HG02642 (cell line): Measurements from ENCODE around the gene CERS6.

ENCODE experiments used
- ATAC-seq: cut with Tn5 transposase; IDR thresholded peaks from one replicate; pipeline ENCODE4 v1.9.1; 2021; ENCODE audit warnings: mild to moderate bottlenecking; ENCODE audit not compliant: unreplicated experiment, poor library complexity

The CERS6 gene

DNA sequence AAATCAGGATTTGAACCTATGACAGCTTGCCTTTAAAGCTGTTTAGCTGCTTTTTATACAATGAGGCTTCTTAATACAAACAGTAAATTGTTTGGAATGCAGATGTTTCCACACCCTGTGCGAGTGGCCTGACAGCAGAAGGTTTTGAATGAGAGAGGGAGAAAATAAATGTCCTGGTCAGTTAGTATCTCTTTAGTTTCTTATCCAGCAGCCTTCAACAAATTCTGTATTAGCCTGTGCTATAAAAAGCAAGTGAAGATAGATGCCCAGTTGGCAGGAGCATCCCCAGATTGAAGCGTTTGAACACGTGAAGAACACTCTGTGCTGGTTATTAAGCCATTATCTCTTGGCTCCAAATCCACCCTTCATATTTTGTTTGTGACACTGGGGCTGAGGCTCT, 70.6 kb downstream of the CERS6 start:
- no peak for ATAC-seq

DNA sequence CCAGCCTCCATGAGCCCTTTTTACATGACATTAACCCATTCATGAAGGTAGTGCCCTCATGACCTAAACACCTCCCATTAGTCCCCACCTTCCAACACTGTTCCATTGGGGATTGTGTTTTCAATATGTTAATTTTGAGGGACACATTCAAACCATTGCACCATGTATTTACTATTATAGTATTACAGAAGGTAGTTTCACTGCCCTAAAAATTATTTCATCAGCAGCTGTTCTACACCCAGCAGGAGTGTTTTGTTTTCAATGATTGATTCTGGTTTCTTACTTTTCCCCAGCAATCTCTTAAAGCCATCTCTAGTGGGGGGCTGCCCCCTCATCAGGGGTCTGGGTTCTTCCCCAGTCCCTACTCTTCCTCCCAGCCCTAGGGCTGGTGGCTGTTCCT, 71.9 kb downstream of the CERS6 start:
- ATAC-seq, result no peak

GRCh38 chr2:168528469-168528868, 72.4 kb downstream of the CERS6 start:
- ATAC-seq, result no peak

- ATAC-seq, result no peak
These were observed 73.2 kb downstream of the CERS6 start for GRCh38 chr2:168529054-168529833.

GRCh38 chr2:168529900-168530561, 74.0 kb downstream of the CERS6 start:
- no peak for ATAC-seq

DNA sequence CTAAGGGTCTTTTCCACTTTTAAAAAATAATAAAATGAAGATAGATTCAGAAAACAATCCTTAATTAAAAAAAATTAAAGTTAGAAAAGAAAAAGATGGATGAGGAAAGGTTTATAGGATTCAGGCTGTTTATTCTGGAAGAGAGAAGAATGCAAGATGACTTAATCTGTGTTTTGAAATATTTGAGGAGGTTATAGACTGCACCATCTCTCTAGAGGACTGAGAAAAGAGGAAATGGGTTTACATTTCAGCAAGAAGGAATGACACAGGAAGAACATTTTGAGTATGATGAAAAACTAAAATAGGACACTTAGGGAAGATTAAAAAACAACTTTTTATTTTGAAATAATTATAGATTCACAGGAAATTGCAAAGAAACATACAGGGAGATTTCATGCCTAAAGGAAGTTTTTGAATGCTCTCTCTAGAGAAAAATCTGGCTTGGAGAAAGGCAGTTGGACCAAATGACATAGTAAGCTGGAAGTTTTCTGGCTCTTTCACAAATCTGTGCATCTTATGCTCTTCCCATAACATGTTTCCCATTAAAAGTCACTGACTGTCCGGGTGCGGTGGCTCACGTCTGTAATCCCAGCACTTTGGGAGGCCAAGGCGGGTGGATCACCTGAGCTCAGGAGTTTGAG, 75.0 kb downstream of the CERS6 start:
- ATAC-seq, result no peak

DNA sequence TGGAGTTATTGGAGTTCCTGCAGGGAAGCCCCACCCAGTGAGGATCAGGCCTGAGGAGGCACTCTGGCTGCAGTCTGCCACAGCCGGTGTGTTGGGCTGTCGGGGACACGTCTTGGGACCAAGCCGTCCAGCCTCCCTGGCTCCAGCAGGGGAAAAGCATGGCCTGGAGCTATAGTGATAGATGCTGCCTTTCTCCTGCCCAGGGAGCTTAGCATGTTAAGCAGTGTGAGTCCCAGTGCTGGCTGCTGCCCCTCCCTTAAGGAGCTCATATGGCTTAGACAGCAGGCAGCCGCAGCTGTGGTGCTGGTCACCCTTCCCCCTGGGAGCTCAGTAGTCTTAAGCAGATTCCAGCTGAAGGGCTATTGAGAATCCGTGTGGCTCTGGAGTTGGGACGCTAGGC, 78.9 kb downstream of the CERS6 start:
- no peak for ATAC-seq

- ATAC-seq, result no peak
These were observed 80.9 kb downstream of the CERS6 start for GRCh38 chr2:168536925-168537466.

GRCh38 chr2:168538133-168538532, 82.1 kb downstream of the CERS6 start:
- ATAC-seq, result no peak

DNA sequence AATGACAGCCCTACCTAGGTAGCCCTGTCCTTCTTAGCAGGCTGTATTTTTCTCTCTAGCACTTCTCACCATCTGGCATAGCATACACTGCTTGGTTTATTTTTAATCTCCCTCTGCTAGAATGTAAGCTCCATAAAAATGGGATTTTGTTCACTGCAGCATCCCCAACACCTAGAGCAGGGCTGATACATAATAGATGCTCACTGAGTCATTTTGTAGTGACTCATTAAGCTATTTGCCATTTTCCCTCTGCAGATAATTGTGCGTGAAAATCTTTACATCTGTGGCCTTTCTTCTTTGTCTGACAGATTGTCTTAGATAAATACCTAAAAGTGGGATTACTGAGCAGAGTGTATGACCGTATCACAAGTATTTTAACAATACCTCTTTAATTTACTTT, 82.5 kb downstream of the CERS6 start:
- ATAC-seq, result no peak

DNA sequence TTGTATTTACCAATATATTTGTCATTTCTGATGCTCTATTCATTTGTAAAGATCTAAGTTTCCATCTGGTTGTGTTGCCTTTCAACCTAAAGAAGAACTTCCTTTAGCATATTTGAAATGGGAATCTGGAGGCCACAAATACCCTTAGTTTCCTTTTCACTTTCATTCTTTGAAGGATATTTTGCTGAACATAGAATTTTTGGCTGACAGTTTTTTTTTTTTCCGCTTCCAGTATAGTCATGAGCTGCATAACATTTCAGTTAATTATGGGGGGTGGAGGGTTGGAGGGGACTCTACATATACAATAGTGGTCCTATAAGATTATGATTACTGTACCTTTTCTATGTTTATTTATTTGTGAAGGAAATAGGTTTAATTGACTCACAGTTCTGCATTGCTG, 83.9 kb downstream of the CERS6 start:
- ATAC-seq, result no peak

- ATAC-seq, result no peak
These were observed 85.8 kb downstream of the CERS6 start for GRCh38 chr2:168541858-168542257.

- no peak for ATAC-seq
These were observed 87.0 kb downstream of the CERS6 start for GRCh38 chr2:168543037-168543436.

DNA sequence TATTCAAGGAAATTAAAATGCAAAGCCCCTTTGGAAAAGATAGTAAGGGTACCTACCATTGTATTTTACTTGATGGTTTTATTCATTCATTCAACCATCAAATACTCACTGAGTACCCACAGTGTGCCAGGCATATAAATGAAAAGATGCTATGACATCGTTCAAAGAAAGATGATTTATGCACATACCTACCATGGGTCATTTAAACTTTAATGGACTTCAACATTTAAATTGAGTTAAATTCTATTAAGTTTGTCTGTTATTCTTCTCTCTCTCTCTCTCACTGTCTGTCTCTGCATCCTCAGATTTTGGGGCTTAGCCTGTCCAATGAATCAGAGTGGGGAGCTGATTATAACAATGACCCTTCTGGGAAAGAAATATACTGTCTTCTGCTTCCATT, 87.9 kb downstream of the CERS6 start:
- no peak for ATAC-seq

DNA sequence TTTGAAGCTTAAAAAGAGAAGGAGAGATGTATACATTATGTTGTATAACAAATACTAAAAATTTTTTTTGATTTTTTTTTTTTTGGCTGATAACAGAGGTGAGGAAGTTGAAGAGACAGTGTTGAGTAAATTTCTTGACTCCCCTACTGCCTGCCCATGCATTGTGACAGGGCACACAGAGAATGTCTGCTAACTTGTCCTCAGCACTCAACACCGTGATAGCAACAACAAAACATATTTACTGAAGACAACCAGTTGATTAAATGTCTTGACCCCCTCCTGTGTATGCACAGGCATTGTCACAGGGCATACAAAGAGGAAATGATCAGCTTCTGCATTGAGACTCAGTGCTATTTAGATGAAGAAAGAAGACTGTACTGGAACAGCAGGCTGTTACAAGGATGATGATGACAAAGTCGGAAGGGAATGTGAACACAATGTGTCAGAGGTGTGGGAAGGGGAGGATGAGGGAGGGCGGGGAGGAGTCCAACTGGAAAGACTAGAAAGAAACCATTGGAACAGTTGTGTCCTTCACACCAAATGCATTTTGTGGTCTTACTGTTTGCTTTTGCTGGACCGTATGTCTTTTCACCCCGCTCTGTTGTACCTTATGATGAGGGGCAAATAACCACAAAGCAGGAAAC, 89.5 kb downstream of the CERS6 start:
- ATAC-seq, result no peak

DNA sequence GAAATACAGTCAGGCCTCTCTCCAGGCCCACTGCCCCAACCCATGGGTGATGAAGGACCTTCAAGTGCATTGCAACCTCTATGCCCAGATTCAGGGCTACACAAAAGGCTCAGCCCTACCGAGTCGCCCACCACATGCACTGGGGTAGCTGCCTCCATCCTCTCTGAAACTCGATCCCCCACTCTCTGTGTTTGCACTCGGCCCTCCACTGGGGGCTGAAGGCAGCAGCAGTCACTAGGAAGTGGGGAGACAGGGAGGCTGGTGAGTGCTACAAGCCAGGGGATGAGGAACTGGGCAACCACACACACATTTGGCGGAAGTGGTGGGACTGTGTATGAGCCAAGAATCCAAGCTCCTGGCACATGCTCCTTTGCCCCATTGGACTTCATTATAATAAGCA, 94.6 kb downstream of the CERS6 start:
- ATAC-seq, result no peak

DNA sequence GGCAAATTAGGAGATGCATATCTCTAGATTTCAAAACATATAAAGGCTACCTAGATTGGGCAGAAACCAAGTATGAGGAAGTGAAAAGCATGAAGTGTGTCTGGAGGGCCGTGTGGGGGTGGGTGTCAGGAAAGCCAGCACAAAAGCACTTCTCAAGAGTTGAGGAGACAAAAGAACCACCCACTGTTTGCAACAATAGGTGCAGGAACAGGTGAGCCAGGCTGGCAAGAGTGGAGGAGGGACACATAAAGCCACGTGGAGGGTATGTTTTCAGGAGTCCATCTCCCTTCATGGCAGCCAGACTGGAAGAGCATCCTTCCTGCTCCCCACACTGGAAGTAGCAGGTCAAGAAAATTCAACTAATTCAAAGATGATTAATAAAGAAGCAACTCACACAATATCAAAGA, 96.4 kb downstream of the CERS6 start:
- ATAC-seq, result peak; percentile 98

DNA sequence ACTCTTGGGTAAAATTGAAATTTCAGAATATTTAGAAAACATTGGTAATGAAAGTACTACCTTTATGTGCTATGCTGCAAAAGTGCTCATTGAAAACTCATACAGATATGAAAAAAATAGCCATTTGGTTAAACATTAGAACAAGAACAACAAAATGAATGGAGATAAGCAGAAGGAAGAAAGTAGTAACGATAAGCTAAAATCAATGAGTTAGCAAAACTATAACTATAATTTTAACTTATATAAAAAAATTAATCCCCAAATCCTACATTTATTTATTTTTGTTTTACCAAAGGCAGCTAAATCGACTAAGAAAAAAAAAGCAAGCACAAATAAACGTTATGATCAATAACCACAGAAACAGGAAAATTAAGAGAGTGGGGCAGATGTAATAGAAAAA, 99.2 kb downstream of the CERS6 start:
- no peak for ATAC-seq

DNA sequence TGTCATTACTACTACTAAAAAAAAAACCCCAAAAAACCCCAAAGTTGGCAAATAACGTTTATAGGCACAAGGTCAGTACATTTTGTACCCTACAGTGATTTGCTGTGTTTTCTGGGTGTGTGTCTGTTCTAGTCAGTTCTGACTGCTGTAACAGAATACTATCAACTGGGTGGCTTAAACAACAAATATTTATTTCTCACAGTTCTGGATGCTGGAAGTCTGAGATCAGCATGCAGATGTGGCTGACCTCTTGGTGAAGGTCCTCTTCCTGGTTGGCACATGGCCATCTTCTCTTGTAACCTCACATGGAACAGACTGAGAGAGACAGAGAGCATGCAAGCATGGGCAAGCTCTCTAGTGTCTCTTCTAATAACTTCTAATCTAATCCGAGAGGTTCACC, 103.1 kb downstream of the CERS6 start:
- ATAC-seq, result no peak

DNA sequence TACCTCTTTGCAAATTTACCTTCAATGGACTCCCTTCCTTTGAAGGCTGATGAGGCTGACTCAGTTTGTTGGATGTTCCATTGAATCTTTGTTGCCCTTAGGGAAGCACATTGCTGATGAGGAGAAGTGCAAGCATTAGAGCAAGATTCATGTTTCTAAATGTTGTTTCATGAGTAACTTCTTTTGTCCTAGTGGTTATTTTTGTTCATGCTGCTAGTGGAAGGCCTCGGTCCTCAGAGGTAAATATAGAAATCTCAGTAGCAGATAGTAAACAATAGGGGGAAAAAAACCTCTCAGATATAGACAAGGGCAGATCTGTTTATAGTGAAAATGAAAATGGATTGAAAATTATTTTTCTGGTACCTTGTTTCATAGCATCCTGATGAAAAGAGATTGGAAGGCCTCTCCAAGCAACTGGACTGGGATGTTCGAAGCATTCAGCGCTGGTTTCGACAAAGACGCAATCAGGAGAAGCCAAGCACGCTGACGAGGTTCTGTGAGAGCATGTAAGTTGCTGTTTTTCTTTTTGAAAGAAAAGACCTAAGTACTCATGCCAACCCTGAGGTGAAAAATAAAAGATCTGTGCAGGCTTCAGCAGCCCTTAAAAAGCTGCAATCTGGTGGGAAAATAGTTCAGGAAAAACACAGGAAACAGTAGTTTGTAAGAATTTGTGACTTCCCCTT, 104.9 kb downstream of the CERS6 start:
- no peak for ATAC-seq
